K562 (cell line): ENCODE results near the gene ASCC3. TPM values are rescaled to one million over a fixed set of nuclear protein-coding genes. Genes with fewer than 3 reads are reported as not detected.

Experiments used
- ATAC-seq: fragments of 200-7000 bp; cut with Tn5 transposase; 3 replicates; pipeline ENCODE4 v1.9.1; 2020; ENCODE audit warnings: moderate library complexity
- BruUV-seq: library from RNA; stranded (reverse); fragments of 400-500 nt; replicated peaks from 2 replicates; lab custom pipeline; 2021; lab: Mats Ljungman, UMichigan
- CTCF ChIA-PET: fragments of 300-600 bp; formaldehyde crosslinking; extraction: SDS; loops from one replicate; lab custom pipeline; 2021; ENCODE audit warnings: low intra/inter-chr PET ratio; lab: Yijun Ruan, JAX
- POLR2A ChIA-PET: fragments of 300-600, 350-650 bp; sonication (Branson Sonifier 250); formaldehyde crosslinking; extraction: SDS; loops from one replicate; lab custom pipeline; 2021; ENCODE audit warnings: antibody characterized with exemption, inconsistent platforms; lab: Yijun Ruan, JAX
- DNase-seq, 4 experiments: peaks; one replicate each; pipeline versions ENCODE4 v3.0.0 to v3.0.0-alpha.2; 2011 to 2018; ENCODE audit warnings: low spot score in 3 of 4, mixed read lengths in 3 of 4; ENCODE audit errors: extremely low read depth in 1 of 4
- FAIRE-seq: peaks from 2 replicates; lab custom pipeline; 2011; peaks lifted over from hg19 to GRCh38; lab: Jason Lieb, UNC
- H2AFZ ChIP-seq: 2 replicates; pipeline ENCODE4 v1.6.0; 2011; ENCODE audit warnings: low read depth, low read length, control low read depth, inconsistent platforms
- H3K27ac ChIP-seq: fragments of 200-600 bp; 3 replicates; pipeline ENCODE4 v1.8.0; 2011; ENCODE audit warnings: low read depth, mild to moderate bottlenecking, control low read depth, inconsistent platforms, low read length, moderate library complexity, mixed read lengths; ENCODE audit errors: extremely low read depth
- H3K27me3 ChIP-seq, 2 experiments: fragments of 300-600 bp in 1 of 2; 2 replicates in 1 of 2; 3 replicates in 1 of 2; pipeline versions ENCODE4 v1.6.0 to v1.8.0; 2011; ENCODE audit warnings: inconsistent platforms in 2 of 2, low read length in 2 of 2, mild to moderate bottlenecking in 1 of 2, mixed read lengths in 1 of 2, moderate library complexity in 1 of 2; ENCODE audit not compliant: control insufficient read depth in 2 of 2, insufficient read depth in 2 of 2
- H3K36me3 ChIP-seq: fragments of 300-600 bp; 3 replicates; pipeline ENCODE4 v1.8.0; 2011; ENCODE audit warnings: mild to moderate bottlenecking, low read length, inconsistent platforms; ENCODE audit not compliant: control insufficient read depth, insufficient read depth
- H3K4me1 ChIP-seq, 2 experiments: fragments of 200-600 bp in 1 of 2; replicated peaks in 1 of 2; 2 replicates in 1 of 2; 3 replicates in 1 of 2; pipeline versions ENCODE4 v1.5.1 to v1.8.0; 2011; ENCODE audit warnings: inconsistent platforms in 2 of 2, low read length in 2 of 2, mild to moderate bottlenecking in 1 of 2, mixed read lengths in 1 of 2, moderate library complexity in 1 of 2; ENCODE audit not compliant: control insufficient read depth in 2 of 2, insufficient read depth in 2 of 2
- H3K4me2 ChIP-seq: 2 replicates; pipeline ENCODE4 v1.6.1; 2011; ENCODE audit warnings: low read length, control low read depth, inconsistent platforms, mixed read lengths; ENCODE audit not compliant: insufficient read depth
- H3K4me3 ChIP-seq: fragments of 200-600 bp; sonication (generic), shearing (Covaris generic); 2 replicates; pipeline ENCODE4 v1.5.1; 2016; ENCODE audit warnings: control low read depth, inconsistent platforms
- H3K79me2 ChIP-seq: fragments of 200-600 bp; 3 replicates; pipeline ENCODE4 v1.8.0; 2011; ENCODE audit warnings: low read length, inconsistent platforms; ENCODE audit not compliant: control insufficient read depth, insufficient read depth
- H3K9ac ChIP-seq, 2 experiments: 2 replicates each; pipeline versions ENCODE4 v1.6.0 to v1.6.1; 2011; ENCODE audit warnings: low read depth in 2 of 2, low read length in 2 of 2, control low read depth in 1 of 2, inconsistent platforms in 1 of 2, mild to moderate bottlenecking in 1 of 2, mixed read lengths in 1 of 2; ENCODE audit not compliant: insufficient read depth in 1 of 2
- H3K9me1 ChIP-seq: one replicate; pipeline ENCODE4 v1.6.0; 2011; ENCODE audit warnings: inconsistent platforms, mild to moderate bottlenecking, low read length, moderate library complexity; ENCODE audit not compliant: control insufficient read depth, insufficient read depth
- H3K9me3 ChIP-seq: replicated peaks from 2 replicates; pipeline ENCODE4 v1.5.1; 2011; ENCODE audit warnings: low read depth, low read length, inconsistent platforms; ENCODE audit not compliant: control insufficient read depth, insufficient read depth
- H4K20me1 ChIP-seq: replicated peaks from 2 replicates; pipeline ENCODE4 v1.6.1; 2011; ENCODE audit warnings: low read length, inconsistent platforms, mixed read lengths; ENCODE audit not compliant: control insufficient read depth, insufficient read depth
- BRD4 ChIP-seq: fragments of 200-600 bp; sonication (generic); IDR thresholded peaks from 2 replicates; pipeline ENCODE4 v1.6.1; 2017; ENCODE audit warnings: inconsistent platforms
- CEBPG ChIP-seq, 3 experiments: fragments of 200-800 bp in 1 of 3; sonication (Bioruptor generic) in 1 of 3; sonication (generic) in 1 of 3; formaldehyde crosslinking in 1 of 3; IDR thresholded peaks in 2 of 3; conservative IDR thresholded peaks in 1 of 3; 2 replicates each; pipeline versions ENCODE4 v1.6.1 to v1.8.0; 2016 to 2022; ENCODE audit warnings: missing compliant biosample characterization in 2 of 3, missing genetic modification characterization in 2 of 3, mild to moderate bottlenecking in 1 of 3, missing genetic modification reagents in 1 of 3
- ETV5 ChIP-seq: sonication (generic); formaldehyde crosslinking; IDR thresholded peaks from 2 replicates; pipeline ENCODE4 v1.4.0; 2020; ENCODE audit warnings: low read depth, mild to moderate bottlenecking, missing genetic modification reagents
- GMEB1 ChIP-seq: fragments of 250-450 bp; sonication (Bioruptor Pico); IDR thresholded peaks from 2 replicates; pipeline ENCODE4 v1.4.0; 2020; ENCODE audit warnings: mild to moderate bottlenecking
- ILF3 ChIP-seq: fragments of 450-650 bp; IDR thresholded peaks from 2 replicates; pipeline ENCODE4 v1.6.1; 2018; ENCODE audit warnings: antibody characterized with exemption, mild to moderate bottlenecking, moderate library complexity, borderline replicate concordance
- KDM1A ChIP-seq, 2 experiments: fragments of 450-650 bp; IDR thresholded peaks; 2 replicates each; pipeline ENCODE4 v1.6.1; 2016; ENCODE audit warnings: mild to moderate bottlenecking in 2 of 2
- KLF6 ChIP-seq: fragments of 250-450 bp; sonication (Bioruptor Pico); IDR thresholded peaks from 2 replicates; pipeline ENCODE4 v1.4.0; 2020; ENCODE audit warnings: mild to moderate bottlenecking, moderate library complexity, borderline replicate concordance
- MTA1 ChIP-seq: fragments of 450-650 bp; IDR thresholded peaks from 2 replicates; pipeline ENCODE4 v1.6.1; 2017; ENCODE audit warnings: borderline replicate concordance
- MTA2 ChIP-seq: fragments of 450-650 bp; IDR thresholded peaks from 2 replicates; pipeline ENCODE4 v1.6.1; 2016; ENCODE audit warnings: low read depth
- OTX1 ChIP-seq: fragments of 450-650 bp; formaldehyde crosslinking; IDR thresholded peaks from 2 replicates; pipeline ENCODE4 v1.4.0; 2022; ENCODE audit warnings: mild to moderate bottlenecking
- PHF8 ChIP-seq: fragments of 200-600 bp; sonication (generic); IDR thresholded peaks from 2 replicates; pipeline ENCODE4 v1.6.1; 2012; ENCODE audit warnings: mixed run types, mild to moderate bottlenecking, inconsistent platforms, low read length, moderate library complexity, borderline replicate concordance
- RAD51 ChIP-seq: fragments of 450-650 bp; IDR thresholded peaks from 2 replicates; pipeline ENCODE4 v1.7.1; 2016; ENCODE audit warnings: low read depth, mild to moderate bottlenecking, borderline replicate concordance
- TCF3 ChIP-seq: sonication (generic); formaldehyde crosslinking; IDR thresholded peaks from 2 replicates; pipeline ENCODE4 v1.4.0; 2020; ENCODE audit warnings: mild to moderate bottlenecking, missing genetic modification reagents
- TSC22D4 ChIP-seq: fragments of 450-650 bp; IDR thresholded peaks from 2 replicates; pipeline ENCODE4 v1.6.1; 2016; ENCODE audit warnings: missing genetic modification characterization, missing biosample characterization, control low read depth
- ZKSCAN8 ChIP-seq: fragments of 200-800 bp; sonication (Bioruptor generic); IDR thresholded peaks from 2 replicates; pipeline ENCODE4 v1.6.1; 2016; ENCODE audit warnings: missing genetic modification characterization, missing compliant biosample characterization
- ZNF79 ChIP-seq: fragments of 250-450 bp; sonication (Bioruptor Pico); IDR thresholded peaks from 2 replicates; pipeline ENCODE4 v1.4.0; 2020; ENCODE audit warnings: low read depth, mild to moderate bottlenecking, moderate library complexity
- WGBS: fragments of 100-300 bp; shearing (Covaris generic); methylation state at CpG from one replicate; pipeline ENCODE4 v1.1.6; 2016; ENCODE audit warnings: low coverage, mixed read lengths; ENCODE audit not compliant: insufficient coverage; ENCODE audit errors: missing lambda C conversion rate; 5-methylcytosine and 5-hydroxymethylcytosine counted together
- in situ Hi-C: fragments of 300-500 bp; cut with MboI; formaldehyde crosslinking; loops from 4 replicates; pipeline ENCODE4 v1.15.0; 2018; ENCODE audit warnings: inconsistent platforms, mixed read lengths
- intact Hi-C: fragments of 100-400 bp; cut with micrococcal nuclease; formaldehyde crosslinking; loops from 2 replicates; pipeline ENCODE4 v1.14.2; 2022
- polyA plus RNA-seq, 8 experiments: library from polyadenylated mRNA; depleted of rRNA in 4 of 8; stranded (reverse) in 5 of 8; unstranded in 3 of 8; fragments of >200 nt; fragmentation: Nextera tagmentation in 2 of 8; fragmentation: Illumina TruSeq in 1 of 8; extraction: Ambion mirVana in 2 of 8; extraction: Trizol in 1 of 8; gene quantifications; 2 replicates each; pipeline versions ENCODE4 v1.2.1 to v1.2.3, GENCODE V29; 2011 to 2014; ENCODE audit warnings: inconsistent platforms in 1 of 8, missing spikeins in 1 of 8
- total RNA-seq, 7 experiments: library from RNA; depleted of rRNA in 6 of 7; stranded (reverse); fragments of >200 nt in 6 of 7; fragmentation: Illumina TruSeq in 2 of 7; extraction: Trizol in 2 of 7; gene quantifications; 2 replicates each; pipeline versions ENCODE4 v1.2.1 to v1.2.3, GENCODE V29; 2011 to 2021; ENCODE audit warnings: low replicate concordance in 1 of 7
- TF ChIP-seq, protein P1 (sequence below): sonication (generic); formaldehyde crosslinking; IDR thresholded peaks from 2 replicates; pipeline ENCODE4 v1.5.0; 2020; ENCODE audit warnings: missing genetic modification reagents
- TF ChIP-seq, protein P2 (sequence below): sonication (generic); formaldehyde crosslinking; IDR thresholded peaks from 2 replicates; pipeline ENCODE4 v1.8.0; 2022; ENCODE audit warnings: missing genetic modification reagents, mild to moderate bottlenecking, moderate library complexity, borderline replicate concordance
- TF ChIP-seq, protein P3 (sequence below): sonication (generic); formaldehyde crosslinking; IDR thresholded peaks from 2 replicates; pipeline ENCODE4 v1.4.0; 2020; ENCODE audit warnings: mild to moderate bottlenecking, missing genetic modification reagents

ASCC3 gene
- total and polyA plus RNA-seq, 9 of the 15 experiments (the other 6 are each of a cell fraction or from before 2014, with no cell fraction given) = 16.1 to 56.1 (median 33.9) TPM

- no TSS peak for BruUV-seq
- Histone ChIP-seq H2AFZ (no peak overlapping the region), H3K4me3 (no peak overlapping the region), H3K9me3 (no peaks in the 10 kb centered on the region), H3K9me1 (no peaks in the 10 kb centered on the region), H3K9ac (no peak overlapping the region), H4K20me1 (no peaks in the 10 kb centered on the region), H3K27me3 (no peaks in the 10 kb centered on the region), H3K36me3 (peaks cover 2% of the 10 kb centered on the region; the same call in 2 of the 3 replicates), H3K4me2 (no peak overlapping the region), H3K79me2 (peaks cover 26% of the 10 kb centered on the region), H3K4me1 (no peaks in the 10 kb centered on the region; a peak in 2 of 5 replicates), H3K27ac (no peak overlapping the region)
- ATAC-seq (peak; percentile 83), DNase-seq (peak; percentile 16 to 48 (median 29)), FAIRE-seq (peak; percentile 68)
- ChIA-PET POLR2A (no interaction called here), CTCF (no interaction called here)
- 44% methylated on average over 2 of the region's 2 CpGs for WGBS
- in situ Hi-C loops (no loop called here), intact Hi-C loops (no loop called here)
- TF ChIP-seq ZKSCAN8 (no peak), ZNF79 (no peak), KDM1A (IDR thresholded peaks at IDR 0.05) (peak; percentile 49 to 60), GMEB1 (CRISPR knock-in tag) (no peak), ETV5 (CRISPR knock-in tag) (no peak), CEBPG (CRISPR knock-in tag; IDR thresholded peaks at IDR 0.05) (no peak), CEBPG (tag; conservative IDR thresholded peaks at IDR 0.05 in 1 of 2, IDR thresholded peaks at IDR 0.05 in 1 of 2) (no peak), PHF8 (no peak), ILF3 (no peak), KLF6 (CRISPR knock-in tag) (no peak), MTA2 (0 out of 2 replicates have a peak, but pooled peaks have one; percentile 23), MTA1 (no peak), BRD4 (no peak), TCF3 (no peak), TSC22D4 (no peak), OTX1 (CRISPR knock-in tag) (no peak), RAD51 (no peak)
- TF ChIP-seq, protein P1, sequence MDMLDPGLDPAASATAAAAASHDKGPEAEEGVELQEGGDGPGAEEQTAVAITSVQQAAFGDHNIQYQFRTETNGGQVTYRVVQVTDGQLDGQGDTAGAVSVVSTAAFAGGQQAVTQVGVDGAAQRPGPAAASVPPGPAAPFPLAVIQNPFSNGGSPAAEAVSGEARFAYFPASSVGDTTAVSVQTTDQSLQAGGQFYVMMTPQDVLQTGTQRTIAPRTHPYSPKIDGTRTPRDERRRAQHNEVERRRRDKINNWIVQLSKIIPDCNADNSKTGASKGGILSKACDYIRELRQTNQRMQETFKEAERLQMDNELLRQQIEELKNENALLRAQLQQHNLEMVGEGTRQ (CRISPR knock-in tag) = no peak
- TF ChIP-seq, protein P2, sequence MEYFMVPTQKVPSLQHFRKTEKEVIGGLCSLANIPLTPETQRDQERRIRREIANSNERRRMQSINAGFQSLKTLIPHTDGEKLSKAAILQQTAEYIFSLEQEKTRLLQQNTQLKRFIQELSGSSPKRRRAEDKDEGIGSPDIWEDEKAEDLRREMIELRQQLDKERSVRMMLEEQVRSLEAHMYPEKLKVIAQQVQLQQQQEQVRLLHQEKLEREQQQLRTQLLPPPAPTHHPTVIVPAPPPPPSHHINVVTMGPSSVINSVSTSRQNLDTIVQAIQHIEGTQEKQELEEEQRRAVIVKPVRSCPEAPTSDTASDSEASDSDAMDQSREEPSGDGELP (CRISPR knock-in tag) = no peak
- TF ChIP-seq, protein P3, sequence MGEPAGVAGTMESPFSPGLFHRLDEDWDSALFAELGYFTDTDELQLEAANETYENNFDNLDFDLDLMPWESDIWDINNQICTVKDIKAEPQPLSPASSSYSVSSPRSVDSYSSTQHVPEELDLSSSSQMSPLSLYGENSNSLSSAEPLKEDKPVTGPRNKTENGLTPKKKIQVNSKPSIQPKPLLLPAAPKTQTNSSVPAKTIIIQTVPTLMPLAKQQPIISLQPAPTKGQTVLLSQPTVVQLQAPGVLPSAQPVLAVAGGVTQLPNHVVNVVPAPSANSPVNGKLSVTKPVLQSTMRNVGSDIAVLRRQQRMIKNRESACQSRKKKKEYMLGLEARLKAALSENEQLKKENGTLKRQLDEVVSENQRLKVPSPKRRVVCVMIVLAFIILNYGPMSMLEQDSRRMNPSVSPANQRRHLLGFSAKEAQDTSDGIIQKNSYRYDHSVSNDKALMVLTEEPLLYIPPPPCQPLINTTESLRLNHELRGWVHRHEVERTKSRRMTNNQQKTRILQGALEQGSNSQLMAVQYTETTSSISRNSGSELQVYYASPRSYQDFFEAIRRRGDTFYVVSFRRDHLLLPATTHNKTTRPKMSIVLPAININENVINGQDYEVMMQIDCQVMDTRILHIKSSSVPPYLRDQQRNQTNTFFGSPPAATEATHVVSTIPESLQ = no peak
Measured at GRCh38 chr6:100810015-100810414, 71.1 kb downstream of the ASCC3 start.
